Sciatic nerve (tissue), 2 donors: ENCODE results near the gene COG2. TPM values are rescaled to one million over a fixed set of nuclear protein-coding genes. Genes with fewer than 3 reads are reported as not detected.
A peak's percentile ranks its signal among the peaks of the same experiment; 100 is the strongest.
"Not testable (repeated sequence)": the region's sequence is repeated elsewhere in the genome, so short reads cannot be mapped to it uniquely, and the experiment has no call there.

Experiments used
- ATAC-seq: fragments of 200-7000 bp; cut with Tn5 transposase; one replicate; pipeline ENCODE4 v1.9.1; 2020; ENCODE audit warnings: mild to moderate bottlenecking, moderate library complexity
- DNase-seq: peaks from one replicate; pipeline ENCODE4 v3.0.0-alpha.2; 2020; ENCODE audit warnings: low spot score
- intact Hi-C: fragments of 100-400 bp; cut with DNase I; formaldehyde crosslinking; loops from one replicate; pipeline ENCODE4 v1.14.2; 2022
- total RNA-seq: library from RNA; stranded (reverse); fragmentation: NEBNext Ultra II Directional; extraction: Animal tissue kit (Norgen Biotek cat#: 25700); gene quantifications from one replicate; pipeline ENCODE4 v1.2.1, GENCODE V29; 2021
- donor health status: DM: no; HTN: no; CAD: no.
- donor health status: DM: no; HTN: no; CAD: no.

COG2 gene
- 21.2 TPM for total RNA-seq

- ATAC-seq, result peak; percentile 100
Observed at GRCh38 chr1:230642263-230642959, at the start of gene COG2. Gene COG2 (plus strand): TSS chr1:230642481. CDS start chr1:230642607, 126 bp downstream.

DNA sequence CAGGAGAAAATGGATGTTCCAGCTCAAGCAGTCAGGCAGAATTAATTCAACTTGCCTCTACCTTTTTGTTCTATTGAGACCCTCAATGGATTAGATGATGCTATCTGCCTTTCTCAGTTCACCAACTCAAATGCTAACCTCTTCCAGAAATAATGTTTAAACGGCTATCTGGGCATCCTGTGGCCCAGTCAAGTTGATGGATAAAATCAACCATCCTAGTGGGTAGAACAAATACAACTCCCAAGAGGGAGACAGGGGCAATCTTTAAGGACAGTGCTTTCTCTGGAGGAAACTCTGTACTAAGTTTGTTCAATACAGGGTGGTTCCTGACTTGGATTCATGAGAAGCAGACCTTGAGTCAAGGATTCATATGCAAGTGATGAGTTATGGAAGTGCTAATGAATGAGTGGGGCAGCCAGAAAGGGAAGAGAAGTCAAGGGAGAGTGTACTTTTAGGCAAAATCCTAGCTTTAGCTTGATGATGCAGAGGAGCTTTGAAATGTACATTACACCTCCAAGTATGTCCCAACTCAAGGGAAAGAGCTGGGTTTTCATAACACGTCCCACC, 49.4 kb upstream of the COG2 start:
- no peak for DNase-seq
- ATAC-seq, result no peak
- intact Hi-C loops, result no loop called here

More at GRCh38 chr1:230642263-230642959, at the start of gene COG2:
- intact Hi-C loops, result no loop called here
- peak; percentile 96 for DNase-seq

GRCh38 chr1:230594214-230594773, 48.0 kb upstream of the COG2 start:
- no peak for ATAC-seq

DNA sequence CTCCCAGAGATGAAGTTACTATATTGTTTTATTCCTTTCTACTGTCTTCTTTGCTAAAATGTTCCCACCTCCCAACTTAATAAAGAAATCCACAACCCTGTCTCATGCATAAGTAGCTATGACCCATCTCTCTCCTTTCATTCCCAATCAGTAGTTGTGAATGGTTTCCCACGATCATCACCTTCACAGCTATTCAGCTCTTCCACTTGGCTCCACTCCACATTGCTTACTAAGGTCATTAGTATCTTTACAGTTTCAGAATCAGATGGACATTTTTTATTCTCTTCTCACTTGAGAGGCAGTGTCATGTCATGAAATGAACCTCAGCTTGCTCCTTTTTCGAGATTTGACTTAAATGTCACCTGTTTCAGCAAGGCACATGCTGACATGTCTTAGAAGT, 47.1 kb upstream of the COG2 start:
- DNase-seq, result no peak
- intact Hi-C loops, result no loop called here
- ATAC-seq, result no peak

More at GRCh38 chr1:230594214-230594773, 48.0 kb upstream of the COG2 start:
- intact Hi-C loops, result no loop called here
- DNase-seq, result no peak

- intact Hi-C loops, result no loop called here
- DNase-seq (no peak), ATAC-seq (no peak)
Observed at GRCh38 chr1:230596306-230596705, 46.0 kb upstream of the COG2 start.

GRCh38 chr1:230598745-230599144, 43.5 kb upstream of the COG2 start:
- ATAC-seq, result no peak
- intact Hi-C loops, result no loop called here
- DNase-seq, result no peak

DNA sequence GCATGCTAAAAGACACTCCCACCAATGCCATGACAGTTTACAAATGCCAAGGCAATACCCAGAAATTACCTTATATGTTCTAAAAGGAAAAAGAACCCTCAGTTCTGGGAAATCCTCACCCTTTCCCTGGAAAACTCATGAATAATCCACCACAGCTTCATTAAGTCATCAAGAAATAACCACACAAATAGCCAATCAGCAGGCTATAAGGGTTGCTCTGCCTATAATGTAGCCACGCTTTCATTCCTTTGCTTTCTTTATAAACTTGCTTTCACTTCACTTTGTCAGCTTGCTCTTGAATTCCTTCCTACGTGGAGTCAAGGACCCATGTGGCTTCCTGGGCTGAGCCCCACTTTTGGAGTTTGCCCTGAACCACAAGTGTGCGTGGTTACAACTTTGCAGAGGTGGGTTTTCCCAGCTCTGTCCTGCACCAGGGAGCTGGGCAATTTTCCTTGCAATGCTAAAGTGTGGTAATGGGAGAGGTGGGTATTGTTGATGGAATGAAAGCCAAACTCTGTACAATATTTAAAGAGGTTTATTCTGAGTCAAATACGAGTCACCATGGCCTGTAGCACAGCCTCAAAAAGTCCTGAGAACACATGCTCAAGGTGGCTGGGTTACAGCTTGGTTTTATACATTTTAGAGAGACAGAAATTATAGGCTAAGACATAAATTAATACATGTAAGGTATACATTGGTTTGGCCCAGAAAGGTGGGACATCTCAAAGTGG, 42.2 kb upstream of the COG2 start:
- ATAC-seq (no peak), DNase-seq (no peak)
- intact Hi-C loops, result no loop called here

DNA sequence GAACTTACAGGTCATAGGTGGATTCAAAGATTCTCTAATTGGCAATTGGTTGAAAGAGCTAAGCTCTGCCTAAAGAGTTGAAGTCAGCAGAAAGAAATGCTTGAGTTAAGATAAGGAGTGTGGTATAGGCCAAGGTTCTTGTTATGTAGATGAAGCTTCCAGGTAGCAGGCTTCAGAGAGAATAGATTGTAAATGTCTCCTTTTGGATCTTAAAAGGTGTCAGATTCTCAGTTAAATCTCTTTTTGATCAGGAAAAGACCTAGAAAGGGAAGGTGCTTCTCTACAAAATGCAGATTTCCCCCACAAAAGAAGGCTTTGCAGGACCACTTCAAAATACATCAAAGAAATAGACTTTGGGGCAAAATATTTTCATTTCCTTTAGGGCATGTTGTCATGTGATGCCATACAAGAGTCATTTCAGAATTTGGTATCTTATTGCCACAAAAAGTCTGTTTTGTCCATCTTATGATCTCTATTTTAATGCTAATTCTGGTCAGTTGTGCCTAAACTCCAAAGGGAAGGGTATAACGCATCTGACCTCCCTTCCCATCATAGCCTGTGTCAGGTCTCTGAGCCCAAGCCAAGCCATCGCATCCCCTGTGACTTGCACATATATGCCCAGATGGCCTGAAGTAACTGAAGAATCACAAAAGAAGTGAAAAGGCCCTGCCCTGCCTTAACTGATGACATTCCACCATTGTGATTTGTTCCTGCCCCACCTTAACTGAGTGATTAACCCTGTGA, 41.5 kb upstream of the COG2 start:
- ATAC-seq, intact Hi-C loops, DNase-seq: not testable (repeated sequence)

GRCh38 chr1:230609208-230609607, 33.1 kb upstream of the COG2 start:
- DNase-seq, result no peak
- intact Hi-C loops, result no loop called here
- peak; percentile 48 for ATAC-seq

DNA sequence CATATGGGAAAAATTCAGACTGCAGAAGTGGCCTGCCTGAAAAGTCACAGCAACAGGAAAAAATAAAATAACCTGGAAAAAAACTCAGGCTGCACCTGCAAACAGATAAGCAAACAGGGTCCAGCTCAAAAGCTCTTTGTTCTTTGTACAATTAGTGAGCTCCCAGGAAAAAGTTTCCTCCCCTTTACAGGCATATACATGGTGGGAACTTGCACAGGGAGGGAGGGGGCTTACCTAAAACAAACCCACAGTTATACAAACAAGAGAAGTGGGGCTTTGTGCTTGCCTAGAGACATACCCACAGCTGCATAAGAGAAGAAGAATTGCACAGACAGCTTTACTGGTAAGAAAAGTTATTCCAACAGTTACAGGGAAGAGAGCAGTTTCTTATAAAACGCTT, 31.7 kb upstream of the COG2 start:
- ATAC-seq (no peak), DNase-seq (no peak)
- intact Hi-C loops, result no loop called here

DNA sequence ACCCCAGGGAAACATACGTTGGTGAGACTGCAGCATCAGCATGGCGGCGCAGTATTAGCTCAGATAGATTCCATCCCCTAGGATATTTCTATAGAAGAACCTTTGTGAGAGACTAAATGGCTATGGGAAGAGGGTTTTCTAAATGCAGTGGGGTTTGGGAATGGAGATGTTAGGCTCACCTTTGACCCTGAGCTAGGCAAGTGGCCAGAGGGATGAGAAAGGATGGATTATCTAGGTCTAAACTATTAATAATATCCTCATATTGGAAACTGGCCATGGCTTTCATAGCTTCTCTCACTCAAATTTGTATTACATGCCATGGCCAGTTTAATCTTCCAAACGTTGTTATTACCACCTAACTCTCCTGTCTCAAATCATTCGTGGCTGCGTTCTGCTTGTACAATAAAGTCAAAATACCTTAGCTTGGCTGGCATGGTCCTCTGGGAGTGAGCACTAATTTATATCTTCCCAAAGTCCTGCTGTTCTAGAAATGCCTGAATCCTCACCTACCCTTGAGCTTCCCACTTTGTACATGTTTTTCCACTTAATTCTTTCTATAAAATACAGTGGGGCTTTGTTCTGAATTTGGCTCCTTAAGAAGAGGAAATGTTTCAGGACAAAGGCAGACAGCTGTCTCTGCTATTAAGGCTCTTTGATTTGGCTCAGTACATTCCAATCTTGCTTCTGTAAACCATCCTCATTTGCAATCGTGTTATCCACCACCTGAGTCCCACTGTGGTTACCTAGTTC, 31.0 kb upstream of the COG2 start:
- DNase-seq (peak; percentile 69), ATAC-seq (peak; percentile 76)
- intact Hi-C loops, result no loop called here

- DNase-seq (no peak), ATAC-seq (no peak)
- intact Hi-C loops, result no loop called here
Observed at GRCh38 chr1:230611878-230612235, 30.4 kb upstream of the COG2 start.

- ATAC-seq (no peak), DNase-seq (no peak)
- intact Hi-C loops, result no loop called here
Observed at GRCh38 chr1:230612651-230613050, 29.6 kb upstream of the COG2 start.

- ATAC-seq (no peak), DNase-seq (no peak)
- intact Hi-C loops, result no loop called here
Observed at GRCh38 chr1:230614121-230614520, 28.2 kb upstream of the COG2 start.

- DNase-seq, result no peak
- intact Hi-C loops, result no loop called here
- ATAC-seq, result no peak
Observed at GRCh38 chr1:230618537-230618936, 23.7 kb upstream of the COG2 start.

- intact Hi-C loops, result no loop called here
- DNase-seq, result no peak
- ATAC-seq, result no peak
Observed at GRCh38 chr1:230620649-230621323, 21.5 kb upstream of the COG2 start.

- intact Hi-C loops, result no loop called here
- no peak for DNase-seq
- ATAC-seq, result no peak
Observed at GRCh38 chr1:230621324-230622030, 20.8 kb upstream of the COG2 start.

DNA sequence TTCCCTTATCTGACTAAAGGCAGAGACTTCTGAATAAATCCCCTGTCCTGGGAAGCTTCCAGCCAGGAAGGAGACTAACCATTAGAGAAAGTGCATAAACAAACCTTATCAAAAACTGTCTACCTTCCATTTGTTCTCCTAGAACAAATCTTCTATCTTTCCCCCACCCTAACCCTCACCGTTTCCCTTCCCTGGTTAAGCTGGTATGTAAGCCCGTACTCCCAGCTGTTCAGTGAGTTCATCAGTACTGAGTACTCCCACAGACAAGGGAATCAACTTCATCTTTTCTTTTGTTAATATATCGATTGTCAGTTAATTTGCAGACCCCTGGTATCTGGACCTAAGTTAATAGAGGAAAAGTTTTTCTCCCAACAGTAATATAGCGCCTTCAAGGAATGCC, 20.1 kb upstream of the COG2 start:
- intact Hi-C loops, result no loop called here
- no peak for DNase-seq
- ATAC-seq, result no peak
